SK-N-SH treated with all-trans-retinoic acid at 6 μM for 48 hours (cell line): ENCODE measurements around the gene GEMIN8.

ENCODE experiments used
- ATAC-seq: fragments of 200-7000 bp; cut with Tn5 transposase; 3 replicates; pipeline ENCODE4 v1.9.1; 2020; ENCODE audit warnings: mild to moderate bottlenecking, moderate library complexity
- ARNTL ChIP-seq: fragments of 450-650 bp; formaldehyde crosslinking; IDR thresholded peaks from 2 replicates; pipeline ENCODE4 v1.5.0; 2020; ENCODE audit warnings: low read depth, mild to moderate bottlenecking, moderate library complexity, borderline replicate concordance
- BACH2 ChIP-seq: fragments of 250-450 bp; sonication (Bioruptor Pico); IDR thresholded peaks from 2 replicates; pipeline ENCODE4 v1.9.0; 2021; ENCODE audit warnings: mild to moderate bottlenecking, borderline replicate concordance
- CSDC2 ChIP-seq: fragments of 250-450 bp; sonication (Bioruptor Pico); IDR thresholded peaks from 2 replicates; pipeline ENCODE4 v1.5.0; 2020; ENCODE audit warnings: mild to moderate bottlenecking, moderate library complexity
- ESRRG ChIP-seq: fragments of 250-450 bp; sonication (Bioruptor Pico); IDR thresholded peaks from 2 replicates; pipeline ENCODE4 v1.6.1; 2021; ENCODE audit warnings: mild to moderate bottlenecking
- GLIS3 ChIP-seq: fragments of 250-450 bp; sonication (Bioruptor Pico); IDR thresholded peaks from 2 replicates; pipeline ENCODE4 v1.5.0; 2020; ENCODE audit warnings: mild to moderate bottlenecking, moderate library complexity
- ISL1 ChIP-seq: fragments of 250-450 bp; sonication (Bioruptor Pico); IDR thresholded peaks from 2 replicates; pipeline ENCODE4 v2.1.2; 2022; ENCODE audit warnings: mild to moderate bottlenecking, moderate library complexity
- OSR1 ChIP-seq: fragments of 250-450 bp; sonication (Bioruptor Pico); IDR thresholded peaks from 2 replicates; pipeline ENCODE4 v1.8.0; 2022; ENCODE audit warnings: moderate library complexity, mild to moderate bottlenecking, inconsistent platforms
- PPARA ChIP-seq: fragments of 250-450 bp; sonication (Bioruptor Pico); IDR thresholded peaks from 2 replicates; pipeline ENCODE4 v1.5.0; 2020; ENCODE audit warnings: mild to moderate bottlenecking, borderline replicate concordance
- RARB ChIP-seq: fragments of 250-450 bp; sonication (Bioruptor Pico); IDR thresholded peaks from 2 replicates; pipeline ENCODE4 v1.8.0; 2021; ENCODE audit warnings: mild to moderate bottlenecking, moderate library complexity
- SNAI2 ChIP-seq: fragments of 250-450 bp; sonication (Bioruptor Pico); IDR thresholded peaks from 2 replicates; pipeline ENCODE4 v1.5.0; 2020; ENCODE audit warnings: mild to moderate bottlenecking, moderate library complexity
- TCF4 ChIP-seq: fragments of 250-450 bp; sonication (Bioruptor Pico); IDR thresholded peaks from 2 replicates; pipeline ENCODE4 v1.8.0; 2021; ENCODE audit warnings: mild to moderate bottlenecking, moderate library complexity, borderline replicate concordance
- TOX ChIP-seq: fragments of 250-450 bp; sonication (Bioruptor Pico); IDR thresholded peaks from 2 replicates; pipeline ENCODE4 v1.8.0; 2021; ENCODE audit warnings: mild to moderate bottlenecking, moderate library complexity, borderline replicate concordance
- ZC3H10 ChIP-seq: fragments of 250-450 bp; sonication (Bioruptor Pico); IDR thresholded peaks from 2 replicates; pipeline ENCODE4 v1.5.1; 2021; ENCODE audit warnings: mild to moderate bottlenecking, moderate library complexity
- ZFP3 ChIP-seq: fragments of 250-450 bp; sonication (Bioruptor Pico); IDR thresholded peaks from 2 replicates; pipeline ENCODE4 v1.5.0; 2020; ENCODE audit warnings: mild to moderate bottlenecking, moderate library complexity
- ZFP30 ChIP-seq: fragments of 450-650 bp; formaldehyde crosslinking; IDR thresholded peaks from 2 replicates; pipeline ENCODE4 v1.5.0; 2022; ENCODE audit warnings: mild to moderate bottlenecking, moderate library complexity
- ZNF565 ChIP-seq: fragments of 450-650 bp; formaldehyde crosslinking; conservative IDR thresholded peaks from 2 replicates; pipeline ENCODE4 v1.5.0; 2020; ENCODE audit warnings: low read depth, mild to moderate bottlenecking, moderate library complexity
- ZNF70 ChIP-seq: fragments of 450-650 bp; formaldehyde crosslinking; IDR thresholded peaks from 2 replicates; pipeline ENCODE4 v1.5.0; 2020; ENCODE audit warnings: mild to moderate bottlenecking, moderate library complexity
- ZNF8 ChIP-seq: fragments of 450-650 bp; formaldehyde crosslinking; IDR thresholded peaks from 2 replicates; pipeline ENCODE4 v1.5.0; 2020; ENCODE audit warnings: mild to moderate bottlenecking, moderate library complexity
- TF ChIP-seq, protein P1 (sequence below): fragments of 250-450 bp; sonication (Bioruptor Pico); IDR thresholded peaks from 2 replicates; pipeline ENCODE4 v1.8.0; 2020; ENCODE audit warnings: mild to moderate bottlenecking, moderate library complexity, borderline replicate concordance
- TF ChIP-seq, protein P2 (sequence below): fragments of 250-450 bp; sonication (Bioruptor Pico); IDR thresholded peaks from 2 replicates; pipeline ENCODE4 v1.5.1; 2021; ENCODE audit warnings: mild to moderate bottlenecking, moderate library complexity
- TF ChIP-seq, protein P3 (sequence below): fragments of 250-450 bp; sonication (Bioruptor Pico); IDR thresholded peaks from 2 replicates; pipeline ENCODE4 v1.5.1; 2020; ENCODE audit warnings: low read depth, mild to moderate bottlenecking, moderate library complexity
- TF ChIP-seq, protein P4 (sequence below): fragments of 250-450 bp; sonication (Bioruptor Pico); IDR thresholded peaks from 2 replicates; pipeline ENCODE4 v1.8.0; 2021; ENCODE audit warnings: low read depth, mild to moderate bottlenecking, moderate library complexity, borderline replicate concordance

GEMIN8 gene

DNA sequence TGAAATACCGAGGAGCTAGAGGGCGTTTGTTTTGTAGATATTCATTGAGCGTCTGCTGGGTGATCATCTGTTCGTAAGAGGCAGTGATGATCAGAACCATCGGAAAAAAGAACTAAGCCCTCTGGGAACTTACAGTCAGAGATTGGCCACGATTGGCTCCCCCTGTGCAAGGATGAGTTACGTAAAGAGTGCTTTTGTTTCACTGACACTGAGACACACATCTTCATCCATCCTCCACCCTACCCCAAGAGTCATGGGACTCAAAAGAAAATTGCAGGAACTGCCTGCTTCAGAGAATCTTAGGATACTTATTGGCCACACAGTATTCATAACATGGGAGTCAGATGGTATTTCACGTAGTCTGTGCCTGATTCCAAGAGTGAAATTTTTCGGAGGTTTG, 62.1 kb downstream of the GEMIN8 start:
- ATAC-seq, result no peak
- TF ChIP-seq, protein P1, sequence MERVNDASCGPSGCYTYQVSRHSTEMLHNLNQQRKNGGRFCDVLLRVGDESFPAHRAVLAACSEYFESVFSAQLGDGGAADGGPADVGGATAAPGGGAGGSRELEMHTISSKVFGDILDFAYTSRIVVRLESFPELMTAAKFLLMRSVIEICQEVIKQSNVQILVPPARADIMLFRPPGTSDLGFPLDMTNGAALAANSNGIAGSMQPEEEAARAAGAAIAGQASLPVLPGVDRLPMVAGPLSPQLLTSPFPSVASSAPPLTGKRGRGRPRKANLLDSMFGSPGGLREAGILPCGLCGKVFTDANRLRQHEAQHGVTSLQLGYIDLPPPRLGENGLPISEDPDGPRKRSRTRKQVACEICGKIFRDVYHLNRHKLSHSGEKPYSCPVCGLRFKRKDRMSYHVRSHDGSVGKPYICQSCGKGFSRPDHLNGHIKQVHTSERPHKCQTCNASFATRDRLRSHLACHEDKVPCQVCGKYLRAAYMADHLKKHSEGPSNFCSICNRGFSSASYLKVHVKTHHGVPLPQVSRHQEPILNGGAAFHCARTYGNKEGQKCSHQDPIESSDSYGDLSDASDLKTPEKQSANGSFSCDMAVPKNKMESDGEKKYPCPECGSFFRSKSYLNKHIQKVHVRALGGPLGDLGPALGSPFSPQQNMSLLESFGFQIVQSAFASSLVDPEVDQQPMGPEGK (CRISPR knock-in tag), result no peak
- no peak for TF ChIP-seq GLIS3 (CRISPR knock-in tag)
- TF ChIP-seq ZNF8 (CRISPR knock-in tag), result no peak
- TF ChIP-seq ZC3H10 (CRISPR knock-in tag), result no peak
- no peak for TF ChIP-seq ZFP3
- TF ChIP-seq RARB (CRISPR knock-in tag), result no peak
- TF ChIP-seq TOX, result no peak

DNA sequence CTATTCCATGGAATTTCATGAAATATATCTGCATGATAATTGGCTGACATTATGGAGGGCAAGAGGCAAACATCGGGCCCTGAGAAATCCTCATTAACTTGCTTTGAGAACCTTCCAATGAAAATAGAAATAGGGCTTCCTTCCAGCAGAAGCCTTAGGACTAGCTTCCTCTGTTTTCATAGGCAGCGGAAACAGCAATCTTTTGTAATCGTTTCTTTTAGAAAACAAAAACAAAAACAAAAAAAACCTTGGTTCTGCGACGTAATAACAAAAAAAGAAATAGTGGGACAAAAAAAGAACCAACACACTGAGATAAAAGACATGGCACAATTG, 62.9 kb downstream of the GEMIN8 start:
- TF ChIP-seq CSDC2 (CRISPR knock-in tag) (no peak), BACH2 (CRISPR knock-in tag) (no peak)
- TF ChIP-seq, all 23 proteins: peak for 0
- no peak for ATAC-seq

DNA sequence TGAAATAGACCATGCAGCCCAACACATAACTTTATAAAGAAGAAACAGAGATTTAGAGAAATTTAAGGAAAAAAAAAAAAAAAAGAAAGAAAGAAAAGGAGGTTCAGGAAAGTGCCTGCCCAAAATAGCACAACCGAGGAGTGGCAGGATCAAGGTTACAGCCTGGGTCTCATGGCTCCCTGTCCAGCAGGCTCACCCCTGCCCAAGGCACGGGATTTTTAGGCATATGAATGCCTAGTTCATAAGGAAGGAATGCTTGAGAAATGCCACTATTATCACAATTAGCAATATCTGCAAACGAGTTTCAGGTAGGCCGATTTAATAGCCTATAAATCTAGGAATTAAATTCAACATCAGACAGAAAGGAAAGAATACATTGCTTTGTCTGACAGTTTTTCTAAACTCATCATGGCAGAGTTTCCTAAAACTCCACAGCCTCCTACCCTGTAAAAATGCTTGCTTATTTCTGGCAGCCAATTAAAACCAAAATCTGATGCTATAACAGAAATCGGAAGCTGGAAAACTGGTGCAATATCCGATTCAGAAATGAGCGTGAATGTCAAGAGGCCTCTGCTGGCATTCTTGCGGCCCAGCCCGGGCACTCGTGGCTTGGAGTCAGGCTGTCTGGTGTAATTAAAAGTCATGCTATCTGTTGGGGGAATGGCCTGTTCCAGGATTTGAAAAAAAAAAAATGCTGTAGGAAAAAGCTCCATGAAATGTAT, 63.5 kb downstream of the GEMIN8 start:
- no peak for ATAC-seq
- no peak for TF ChIP-seq ESRRG
- TF ChIP-seq ZNF565 (CRISPR knock-in tag), result no peak
- no peak for TF ChIP-seq OSR1 (CRISPR knock-in tag)
- TF ChIP-seq SNAI2 (CRISPR knock-in tag), result no peak
- TF ChIP-seq ZFP30 (CRISPR knock-in tag), result no peak
- no peak for TF ChIP-seq TCF4
- no peak for TF ChIP-seq ISL1
- TF ChIP-seq ZNF70 (CRISPR knock-in tag), result no peak
- TF ChIP-seq GLIS3 (CRISPR knock-in tag), result no peak
- no peak for TF ChIP-seq CSDC2 (CRISPR knock-in tag)
- TF ChIP-seq, protein P2, sequence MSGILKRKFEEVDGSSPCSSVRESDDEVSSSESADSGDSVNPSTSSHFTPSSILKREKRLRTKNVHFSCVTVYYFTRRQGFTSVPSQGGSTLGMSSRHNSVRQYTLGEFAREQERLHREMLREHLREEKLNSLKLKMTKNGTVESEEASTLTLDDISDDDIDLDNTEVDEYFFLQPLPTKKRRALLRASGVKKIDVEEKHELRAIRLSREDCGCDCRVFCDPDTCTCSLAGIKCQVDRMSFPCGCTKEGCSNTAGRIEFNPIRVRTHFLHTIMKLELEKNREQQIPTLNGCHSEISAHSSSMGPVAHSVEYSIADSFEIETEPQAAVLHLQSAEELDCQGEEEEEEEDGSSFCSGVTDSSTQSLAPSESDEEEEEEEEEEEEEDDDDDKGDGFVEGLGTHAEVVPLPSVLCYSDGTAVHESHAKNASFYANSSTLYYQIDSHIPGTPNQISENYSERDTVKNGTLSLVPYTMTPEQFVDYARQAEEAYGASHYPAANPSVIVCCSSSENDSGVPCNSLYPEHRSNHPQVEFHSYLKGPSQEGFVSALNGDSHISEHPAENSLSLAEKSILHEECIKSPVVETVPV (CRISPR knock-in tag), result no peak
- no peak for TF ChIP-seq ZNF8 (CRISPR knock-in tag)
- TF ChIP-seq, protein P3, sequence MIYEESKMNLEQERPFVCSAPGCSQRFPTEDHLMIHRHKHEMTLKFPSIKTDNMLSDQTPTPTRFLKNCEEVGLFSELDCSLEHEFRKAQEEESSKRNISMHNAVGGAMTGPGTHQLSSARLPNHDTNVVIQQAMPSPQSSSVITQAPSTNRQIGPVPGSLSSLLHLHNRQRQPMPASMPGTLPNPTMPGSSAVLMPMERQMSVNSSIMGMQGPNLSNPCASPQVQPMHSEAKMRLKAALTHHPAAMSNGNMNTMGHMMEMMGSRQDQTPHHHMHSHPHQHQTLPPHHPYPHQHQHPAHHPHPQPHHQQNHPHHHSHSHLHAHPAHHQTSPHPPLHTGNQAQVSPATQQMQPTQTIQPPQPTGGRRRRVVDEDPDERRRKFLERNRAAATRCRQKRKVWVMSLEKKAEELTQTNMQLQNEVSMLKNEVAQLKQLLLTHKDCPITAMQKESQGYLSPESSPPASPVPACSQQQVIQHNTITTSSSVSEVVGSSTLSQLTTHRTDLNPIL, result no peak
- no peak for TF ChIP-seq ARNTL (CRISPR knock-in tag)

DNA sequence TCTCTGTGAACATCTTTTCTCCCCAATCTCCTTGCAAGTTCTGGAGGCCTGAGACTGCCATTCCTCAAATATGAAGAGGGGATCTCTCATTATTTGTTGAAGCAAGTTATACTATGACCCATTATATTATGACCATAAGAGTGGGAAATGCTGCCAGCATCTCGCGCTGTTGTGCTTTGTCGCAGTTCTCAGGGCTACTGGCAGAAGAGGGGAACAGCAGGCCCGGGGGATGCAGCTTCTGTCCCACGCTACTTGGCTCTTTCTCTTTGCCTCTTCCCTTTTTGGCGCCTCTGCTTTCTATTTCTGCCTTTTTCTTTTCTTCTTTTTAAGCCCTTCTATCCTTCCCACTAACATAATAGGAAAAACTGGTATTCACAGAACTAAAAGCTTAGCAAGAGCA, 64.2 kb downstream of the GEMIN8 start:
- TF ChIP-seq OSR1 (CRISPR knock-in tag) (no peak), ESRRG (no peak)
- TF ChIP-seq, protein P1 (CRISPR knock-in tag), result no peak
- TF ChIP-seq, all 23 proteins: peak for 0
- ATAC-seq, result no peak

DNA sequence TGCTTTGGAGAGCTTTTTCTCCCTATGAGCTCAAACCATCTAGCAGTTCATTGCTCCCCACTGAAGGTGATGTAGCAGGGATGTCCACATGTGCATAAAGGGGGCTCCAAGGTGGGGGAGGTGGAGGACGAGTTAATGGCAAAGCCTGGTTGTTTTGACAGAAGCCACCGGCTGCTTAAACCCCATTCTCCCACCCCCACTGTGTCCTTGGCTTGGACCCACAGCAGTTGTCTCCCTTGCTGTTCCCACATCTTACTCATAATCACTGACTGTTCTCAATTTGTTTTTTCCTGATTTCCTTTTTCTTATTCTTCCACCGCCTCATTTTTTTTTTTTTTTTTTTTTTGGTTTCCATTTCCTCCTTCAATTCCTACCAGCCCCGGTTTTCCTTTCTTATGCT, 72.7 kb downstream of the GEMIN8 start:
- TF ChIP-seq CSDC2 (CRISPR knock-in tag) (no peak), ZC3H10 (CRISPR knock-in tag) (no peak), SNAI2 (CRISPR knock-in tag) (no peak), ZFP3 (no peak), ZNF565 (CRISPR knock-in tag) (no peak), TCF4 (no peak), GLIS3 (CRISPR knock-in tag) (no peak), ARNTL (CRISPR knock-in tag) (no peak), ESRRG (no peak), PPARA (no peak)
- TF ChIP-seq, protein P4, sequence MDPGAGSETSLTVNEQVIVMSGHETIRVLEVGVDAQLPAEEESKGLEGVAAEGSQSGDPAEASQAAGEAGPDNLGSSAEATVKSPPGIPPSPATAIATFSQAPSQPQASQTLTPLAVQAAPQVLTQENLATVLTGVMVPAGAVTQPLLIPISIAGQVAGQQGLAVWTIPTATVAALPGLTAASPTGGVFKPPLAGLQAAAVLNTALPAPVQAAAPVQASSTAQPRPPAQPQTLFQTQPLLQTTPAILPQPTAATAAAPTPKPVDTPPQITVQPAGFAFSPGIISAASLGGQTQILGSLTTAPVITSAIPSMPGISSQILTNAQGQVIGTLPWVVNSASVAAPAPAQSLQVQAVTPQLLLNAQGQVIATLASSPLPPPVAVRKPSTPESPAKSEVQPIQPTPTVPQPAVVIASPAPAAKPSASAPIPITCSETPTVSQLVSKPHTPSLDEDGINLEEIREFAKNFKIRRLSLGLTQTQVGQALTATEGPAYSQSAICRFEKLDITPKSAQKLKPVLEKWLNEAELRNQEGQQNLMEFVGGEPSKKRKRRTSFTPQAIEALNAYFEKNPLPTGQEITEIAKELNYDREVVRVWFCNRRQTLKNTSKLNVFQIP (CRISPR knock-in tag), result no peak
- TF ChIP-seq, protein P1 (CRISPR knock-in tag), result no peak
- ATAC-seq, result no peak
